ENCODE results near the gene HIVEP3. TPM values are rescaled to one million over a fixed set of nuclear protein-coding genes. Genes with fewer than 3 reads are reported as not detected.

Gene HIVEP3
- total RNA-seq, 1 experiment from 2014 or later, result 0.55 TPM

- CTCF ChIA-PET, result interaction anchor here (1.0 to 2.3 kb wide), 2 partner anchors 9 to 14 kb away, joined by 4 to 8 read pairs; no protein-coding TSS in a partner anchor
- Mint-ChIP-seq H3K4me1 (no peaks in the 10 kb centered on the region), H3K36me3 (no peaks in the 10 kb centered on the region), H3K27me3 (ENCODE audit: low read depth) (no peaks in the 10 kb centered on the region; the same call in none of the 2 replicates), H3K9me3 (0 out of 2 replicates have a peak, but pooled peaks cover 5% of the 10 kb centered on the region), H3K4me3 (no peak overlapping the region), H3K27ac (no peak overlapping the region)
- POLR2A ChIA-PET, result no interaction called here
- ATAC-seq, result no peak
- TF ChIP-seq, protein P1, sequence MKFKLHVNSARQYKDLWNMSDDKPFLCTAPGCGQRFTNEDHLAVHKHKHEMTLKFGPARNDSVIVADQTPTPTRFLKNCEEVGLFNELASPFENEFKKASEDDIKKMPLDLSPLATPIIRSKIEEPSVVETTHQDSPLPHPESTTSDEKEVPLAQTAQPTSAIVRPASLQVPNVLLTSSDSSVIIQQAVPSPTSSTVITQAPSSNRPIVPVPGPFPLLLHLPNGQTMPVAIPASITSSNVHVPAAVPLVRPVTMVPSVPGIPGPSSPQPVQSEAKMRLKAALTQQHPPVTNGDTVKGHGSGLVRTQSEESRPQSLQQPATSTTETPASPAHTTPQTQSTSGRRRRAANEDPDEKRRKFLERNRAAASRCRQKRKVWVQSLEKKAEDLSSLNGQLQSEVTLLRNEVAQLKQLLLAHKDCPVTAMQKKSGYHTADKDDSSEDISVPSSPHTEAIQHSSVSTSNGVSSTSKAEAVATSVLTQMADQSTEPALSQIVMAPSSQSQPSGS (CRISPR knock-in tag; IDR thresholded peaks at IDR 0.05; ENCODE audit: borderline replicate concordance, low read depth), result no peak
- TF ChIP-seq CREM (CRISPR knock-in tag; IDR thresholded peaks at IDR 0.05) (no peak), ETV6 (CRISPR knock-in tag; IDR thresholded peaks at IDR 0.05) (no peak), FOXK1 (CRISPR knock-in tag; IDR thresholded peaks at IDR 0.05) (no peak), RORB (CRISPR knock-in tag; IDR thresholded peaks at IDR 0.05) (no peak), ZNF138 (CRISPR knock-in tag; conservative IDR thresholded peaks at IDR 0.05) (no peak), ZNF416 (CRISPR knock-in tag; IDR thresholded peaks at IDR 0.05) (no peak), KAT7 (CRISPR knock-in tag; IDR thresholded peaks at IDR 0.05; ENCODE audit: borderline replicate concordance) (no peak), IRF1 (CRISPR knock-in tag; IDR thresholded peaks at IDR 0.05) (no peak), NFATC4 (CRISPR knock-in tag; IDR thresholded peaks at IDR 0.05) (no peak), JUN (CRISPR knock-in tag; IDR thresholded peaks at IDR 0.05) (no peak), ZNF423 (CRISPR knock-in tag; IDR thresholded peaks at IDR 0.05) (no peak), MLX (CRISPR knock-in tag; IDR thresholded peaks at IDR 0.05) (no peak), ZNF281 (CRISPR knock-in tag; IDR thresholded peaks at IDR 0.05) (no peak), SMAD4 (CRISPR knock-in tag; IDR thresholded peaks at IDR 0.05) (no peak), E2F1 (CRISPR knock-in tag; IDR thresholded peaks at IDR 0.05) (no peak)
- TF ChIP-seq, protein P2, sequence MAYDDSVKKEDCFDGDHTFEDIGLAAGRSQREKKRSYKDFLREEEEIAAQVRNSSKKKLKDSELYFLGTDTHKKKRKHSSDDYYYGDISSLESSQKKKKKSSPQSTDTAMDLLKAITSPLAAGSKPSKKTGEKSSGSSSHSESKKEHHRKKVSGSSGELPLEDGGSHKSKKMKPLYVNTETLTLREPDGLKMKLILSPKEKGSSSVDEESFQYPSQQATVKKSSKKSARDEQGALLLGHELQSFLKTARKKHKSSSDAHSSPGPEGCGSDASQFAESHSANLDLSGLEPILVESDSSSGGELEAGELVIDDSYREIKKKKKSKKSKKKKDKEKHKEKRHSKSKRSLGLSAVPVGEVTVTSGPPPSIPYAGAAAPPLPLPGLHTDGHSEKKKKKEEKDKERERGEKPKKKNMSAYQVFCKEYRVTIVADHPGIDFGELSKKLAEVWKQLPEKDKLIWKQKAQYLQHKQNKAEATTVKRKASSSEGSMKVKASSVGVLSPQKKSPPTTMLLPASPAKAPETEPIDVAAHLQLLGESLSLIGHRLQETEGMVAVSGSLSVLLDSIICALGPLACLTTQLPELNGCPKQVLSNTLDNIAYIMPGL (CRISPR knock-in tag; IDR thresholded peaks at IDR 0.05), result no peak
- DNase-seq (ENCODE audit: low spot score), result no peak
These were observed 330.3 kb downstream of the HIVEP3 start for GRCh38 chr1:41588334-41588875.

DNA sequence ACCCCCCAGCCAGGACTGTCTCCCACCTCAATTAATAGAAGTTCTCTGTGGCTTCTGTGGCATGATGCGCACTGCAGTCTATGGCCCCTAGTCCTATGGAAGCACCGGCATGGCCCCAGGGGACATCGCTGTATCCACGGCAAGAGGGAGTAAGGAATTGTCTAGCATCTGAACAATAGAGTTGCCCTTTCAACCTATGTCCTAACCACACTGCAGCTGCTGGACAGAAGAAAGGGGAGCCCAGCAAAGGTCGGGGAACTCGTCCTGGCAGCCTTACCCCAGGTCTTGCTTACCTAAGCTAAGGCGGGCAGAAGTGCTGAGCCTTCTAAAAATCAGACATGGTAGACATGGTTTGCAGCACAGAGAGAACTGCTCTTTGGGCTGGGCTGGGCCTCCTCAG, 330.9 kb downstream of the HIVEP3 start:
- Mint-ChIP-seq H3K27me3 (ENCODE audit: low read depth) (no peaks in the 10 kb centered on the region; the same call in none of the 2 replicates), H3K4me3 (no peak overlapping the region), H3K27ac (no peak overlapping the region), H3K9me3 (0 out of 2 replicates have a peak, but pooled peaks cover 5% of the 10 kb centered on the region), H3K4me1 (no peaks in the 10 kb centered on the region), H3K36me3 (no peaks in the 10 kb centered on the region)
- ATAC-seq, result no peak
- ChIA-PET CTCF (no interaction called here), POLR2A (no interaction called here)
- DNase-seq (ENCODE audit: low spot score), result no peak
- TF ChIP-seq ZNF138 (CRISPR knock-in tag; conservative IDR thresholded peaks at IDR 0.05) (no peak), ZNF219 (CRISPR knock-in tag; IDR thresholded peaks at IDR 0.05; ENCODE audit: borderline replicate concordance) (no peak), E2F1 (CRISPR knock-in tag; IDR thresholded peaks at IDR 0.05) (no peak), GABPB1 (CRISPR knock-in tag; IDR thresholded peaks at IDR 0.05) (no peak), SMAD4 (CRISPR knock-in tag; IDR thresholded peaks at IDR 0.05) (no peak), EMX1 (CRISPR knock-in tag; IDR thresholded peaks at IDR 0.05) (no peak), JUN (CRISPR knock-in tag; IDR thresholded peaks at IDR 0.05) (no peak), ZNF396 (CRISPR knock-in tag; IDR thresholded peaks at IDR 0.05; ENCODE audit: borderline replicate concordance) (no peak), ZNF232 (CRISPR knock-in tag; IDR thresholded peaks at IDR 0.05) (no peak)
- TF ChIP-seq, protein P3, sequence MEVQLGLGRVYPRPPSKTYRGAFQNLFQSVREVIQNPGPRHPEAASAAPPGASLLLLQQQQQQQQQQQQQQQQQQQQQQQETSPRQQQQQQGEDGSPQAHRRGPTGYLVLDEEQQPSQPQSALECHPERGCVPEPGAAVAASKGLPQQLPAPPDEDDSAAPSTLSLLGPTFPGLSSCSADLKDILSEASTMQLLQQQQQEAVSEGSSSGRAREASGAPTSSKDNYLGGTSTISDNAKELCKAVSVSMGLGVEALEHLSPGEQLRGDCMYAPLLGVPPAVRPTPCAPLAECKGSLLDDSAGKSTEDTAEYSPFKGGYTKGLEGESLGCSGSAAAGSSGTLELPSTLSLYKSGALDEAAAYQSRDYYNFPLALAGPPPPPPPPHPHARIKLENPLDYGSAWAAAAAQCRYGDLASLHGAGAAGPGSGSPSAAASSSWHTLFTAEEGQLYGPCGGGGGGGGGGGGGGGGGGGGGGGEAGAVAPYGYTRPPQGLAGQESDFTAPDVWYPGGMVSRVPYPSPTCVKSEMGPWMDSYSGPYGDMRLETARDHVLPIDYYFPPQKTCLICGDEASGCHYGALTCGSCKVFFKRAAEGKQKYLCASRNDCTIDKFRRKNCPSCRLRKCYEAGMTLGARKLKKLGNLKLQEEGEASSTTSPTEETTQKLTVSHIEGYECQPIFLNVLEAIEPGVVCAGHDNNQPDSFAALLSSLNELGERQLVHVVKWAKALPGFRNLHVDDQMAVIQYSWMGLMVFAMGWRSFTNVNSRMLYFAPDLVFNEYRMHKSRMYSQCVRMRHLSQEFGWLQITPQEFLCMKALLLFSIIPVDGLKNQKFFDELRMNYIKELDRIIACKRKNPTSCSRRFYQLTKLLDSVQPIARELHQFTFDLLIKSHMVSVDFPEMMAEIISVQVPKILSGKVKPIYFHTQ (CRISPR knock-in tag; IDR thresholded peaks at IDR 0.05), result no peak

Measured in WTC11 (cell line).